NCI-H526 (cell line): Measurements from ENCODE around the gene FSIP1.
A peak's percentile ranks its signal among the peaks of the same experiment; 100 is the strongest.

Source experiments
- DNase-seq, 2 experiments: peaks; one replicate each; lab custom pipeline; 2025; lab: John Stamatoyannopoulos, UW

The FSIP1 gene

GRCh38 chr15:39792025-39792843, 9.6 kb upstream of the FSIP1 start:
- no peak for DNase-seq

DNA sequence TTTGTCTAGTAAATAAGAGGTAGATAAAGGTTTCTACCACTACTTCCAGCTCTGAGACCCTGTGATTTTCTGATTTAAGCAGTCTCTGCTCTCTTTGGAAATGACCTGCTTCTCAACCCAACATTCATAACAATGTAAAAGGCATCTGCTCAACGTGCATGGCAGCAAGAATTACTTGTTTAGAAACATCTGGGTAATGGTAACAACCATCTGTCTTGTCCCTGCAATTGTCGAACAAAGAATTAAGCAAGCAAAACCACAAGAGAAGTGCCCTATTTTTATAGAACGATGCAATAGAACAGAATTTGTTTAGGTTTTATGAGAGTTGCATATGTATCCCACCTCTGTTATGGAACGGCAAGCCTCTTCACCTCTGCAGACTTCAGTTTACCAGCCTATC, 7.1 kb upstream of the FSIP1 start:
- no peak for DNase-seq

- no peak for DNase-seq
Observed at GRCh38 chr15:39788800-39789565, 6.3 kb upstream of the FSIP1 start.

GRCh38 chr15:39788108-39788507, 5.5 kb upstream of the FSIP1 start:
- DNase-seq, result no peak

DNA sequence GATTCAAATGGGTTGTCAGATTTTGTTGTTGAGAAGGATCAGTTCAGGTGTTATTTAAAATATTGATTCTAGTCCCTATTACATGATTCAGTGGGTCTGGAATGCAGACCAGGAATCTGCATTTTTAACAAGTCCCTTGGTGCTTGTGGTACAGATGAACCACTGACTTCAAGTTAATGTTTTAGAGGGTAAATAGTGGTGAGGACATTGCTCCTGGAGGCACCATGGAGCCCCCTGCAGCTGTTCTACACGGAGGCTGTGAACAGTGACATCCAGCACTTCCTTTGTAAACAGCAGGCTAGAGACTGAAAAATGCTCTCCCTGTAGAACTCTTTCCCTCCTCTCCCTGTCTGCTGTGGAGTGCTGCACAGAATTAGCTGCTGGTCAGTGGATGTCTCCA, 4.8 kb upstream of the FSIP1 start:
- DNase-seq, result no peak

- peak; percentile 52 to 84 for DNase-seq
Observed at GRCh38 chr15:39786447-39787056, 3.9 kb upstream of the FSIP1 start.

DNA sequence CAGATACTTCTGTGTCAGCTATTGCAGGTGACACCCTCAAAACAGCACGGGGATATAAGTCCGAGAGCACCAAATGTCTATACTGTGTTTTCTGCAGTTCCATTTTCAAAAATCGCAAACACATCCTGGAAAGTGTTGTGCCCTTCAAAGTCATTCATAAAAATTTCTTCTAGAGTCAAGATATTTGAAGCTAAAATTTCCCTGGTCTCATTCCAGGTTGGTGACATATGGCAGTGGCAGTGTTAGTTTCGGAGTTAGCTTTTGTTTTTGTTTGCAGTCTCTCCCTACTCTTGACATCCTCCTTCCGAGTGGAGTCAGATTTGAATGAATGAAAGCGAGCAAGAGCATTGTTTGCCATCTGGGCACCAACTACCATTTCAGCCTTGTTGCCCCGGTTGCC, 3.2 kb upstream of the FSIP1 start:
- DNase-seq, result peak in 1 of 2 experiments; percentile 42

DNA sequence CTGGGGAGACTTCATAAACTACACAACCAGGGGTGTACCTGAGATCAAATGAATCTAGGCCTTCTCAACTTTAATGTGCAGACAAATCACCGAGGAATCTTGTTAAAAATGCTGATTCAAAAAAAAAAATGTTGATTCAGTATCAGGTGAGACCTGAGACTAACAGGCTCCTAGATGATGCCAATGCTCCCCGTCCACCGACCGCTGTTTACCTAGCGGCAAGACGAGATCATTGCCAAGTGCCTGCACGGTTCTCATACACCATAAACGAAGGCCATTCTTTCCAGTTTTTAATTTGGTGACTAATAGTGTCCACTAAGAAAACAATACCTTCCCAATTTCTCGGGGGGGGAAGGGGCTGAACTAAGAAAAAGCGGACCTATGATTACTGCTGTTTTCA, 2.5 kb upstream of the FSIP1 start:
- DNase-seq, result peak; percentile 42 to 64

GRCh38 chr15:39784638-39785037, 2.0 kb upstream of the FSIP1 start:
- no peak for DNase-seq

- no peak for DNase-seq
Observed at GRCh38 chr15:39784125-39784524, 1.5 kb upstream of the FSIP1 start.

- DNase-seq, result peak in 1 of 2 experiments; percentile 47
Observed at GRCh38 chr15:39783244-39783820, 691 bp upstream of the FSIP1 start.

DNA sequence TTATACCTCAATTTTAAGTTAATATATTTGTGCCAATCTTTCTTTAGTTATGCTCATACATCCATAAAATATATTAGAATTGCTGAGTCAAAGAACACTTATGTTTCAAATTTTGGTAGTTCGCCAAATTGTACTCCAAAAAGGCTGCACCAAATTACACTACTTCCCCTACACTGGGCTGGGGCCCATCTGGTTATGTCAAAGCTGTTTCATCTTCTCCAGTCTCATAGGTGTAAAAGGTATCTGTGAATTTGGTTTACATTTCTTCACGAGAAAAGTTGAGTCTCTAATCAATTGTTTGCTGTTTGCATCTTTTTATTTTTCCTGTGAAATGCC, 706 bp downstream of the FSIP1 start:
- no peak for DNase-seq

DNA sequence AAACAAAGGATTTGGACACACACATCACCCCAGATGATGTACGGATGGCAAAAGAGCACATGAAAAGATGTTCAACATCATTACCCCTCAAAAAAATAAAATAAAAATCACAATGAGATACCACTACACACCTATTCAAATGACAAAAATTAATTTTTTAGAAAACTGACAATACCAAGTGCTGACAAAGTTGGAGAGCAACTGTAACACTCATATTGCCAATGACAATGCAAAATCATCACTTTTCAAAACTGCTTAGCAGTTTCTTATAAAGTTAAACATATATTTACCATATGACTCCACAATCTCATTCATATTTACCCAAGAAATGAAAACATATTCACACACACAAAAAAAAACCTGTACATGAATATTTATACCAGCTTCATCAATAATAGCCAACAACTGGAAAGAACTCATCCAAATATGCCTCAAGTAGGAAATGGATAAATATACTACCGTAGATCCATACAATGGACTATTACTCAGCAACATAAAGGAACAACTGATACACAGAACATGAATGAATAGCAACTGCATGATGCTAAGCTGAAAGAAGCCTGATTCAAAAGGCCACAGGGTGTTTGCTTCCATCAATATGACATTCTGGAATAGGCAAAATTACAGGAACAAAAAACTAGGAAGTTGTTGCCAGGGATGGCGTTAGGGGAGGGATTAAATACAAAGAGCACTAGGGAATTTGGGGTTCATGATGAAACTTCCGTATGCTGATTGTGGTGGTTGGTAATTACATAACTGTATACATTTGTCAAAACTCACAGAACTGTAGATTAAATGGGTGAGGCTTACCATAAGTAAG, 1.3 kb downstream of the FSIP1 start:
- DNase-seq, result no peak

- no peak for DNase-seq
Observed at GRCh38 chr15:39778021-39778420, 4.6 kb downstream of the FSIP1 start.

GRCh38 chr15:39777496-39777895, 5.1 kb downstream of the FSIP1 start:
- no peak for DNase-seq

DNA sequence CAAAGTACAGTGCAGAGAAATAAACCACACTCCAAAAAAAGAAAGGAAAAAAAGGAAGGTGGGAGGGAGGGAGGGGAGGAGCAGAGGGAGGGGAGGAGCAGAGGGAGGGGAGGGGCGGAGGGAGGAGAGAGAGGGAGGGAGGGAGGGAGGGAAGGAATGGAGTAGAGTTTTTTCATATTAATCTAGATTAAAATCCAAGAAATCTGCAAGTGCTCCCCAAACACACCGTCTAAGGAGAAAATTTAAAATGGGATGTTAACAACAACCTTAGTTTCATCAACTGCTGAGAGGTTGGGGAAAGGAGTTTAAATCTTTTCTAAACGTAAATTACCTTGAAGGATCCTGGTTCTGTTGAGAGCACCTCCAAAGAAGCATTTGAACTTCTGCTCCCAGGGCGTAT, 6.6 kb downstream of the FSIP1 start:
- no peak for DNase-seq

- no peak for DNase-seq
Observed at GRCh38 chr15:39774688-39775267, 7.9 kb downstream of the FSIP1 start.

DNA sequence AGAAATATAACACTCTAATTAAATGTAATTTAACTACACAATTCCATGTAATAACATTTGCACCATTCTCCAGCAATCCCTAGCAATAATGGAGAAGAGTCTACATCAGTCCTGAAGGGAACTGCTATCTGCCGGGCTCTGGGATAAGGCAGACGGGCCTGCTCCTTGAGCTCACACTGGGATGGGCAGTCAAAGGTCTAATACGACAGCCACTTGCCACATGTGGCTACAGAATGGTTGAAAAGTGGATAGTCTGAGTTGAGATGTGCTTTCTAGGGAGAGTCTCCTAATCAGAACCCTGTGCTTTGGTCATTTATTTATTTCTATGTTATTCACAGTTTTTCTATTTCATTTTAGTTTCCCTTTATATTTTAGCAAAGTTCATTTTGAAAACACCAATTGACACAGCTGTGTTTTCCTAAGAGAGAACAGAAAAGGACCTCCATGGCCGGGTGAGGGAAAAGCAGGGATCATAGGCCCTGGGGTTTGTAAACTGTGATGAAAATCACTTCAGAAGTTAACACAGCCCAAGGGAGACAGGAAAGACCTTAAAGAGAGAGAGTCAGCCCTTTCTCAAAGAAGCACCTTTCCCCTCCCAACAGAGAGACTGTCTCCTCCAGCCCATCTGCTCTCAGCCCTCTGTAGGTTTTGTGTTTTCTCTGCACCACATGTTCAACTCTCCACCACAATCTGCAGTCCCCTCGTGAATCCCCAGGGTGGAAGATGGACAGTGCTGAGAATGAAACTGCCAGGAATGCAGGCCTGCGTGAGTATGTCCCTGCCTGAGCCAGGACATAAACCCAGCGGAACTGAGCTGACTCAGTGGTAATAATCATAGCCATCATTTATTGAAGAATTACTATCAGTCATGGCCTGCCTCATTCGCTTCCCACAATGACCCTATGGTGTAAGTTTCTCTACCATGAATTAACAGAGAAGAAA, 11.6 kb downstream of the FSIP1 start:
- DNase-seq, result no peak

DNA sequence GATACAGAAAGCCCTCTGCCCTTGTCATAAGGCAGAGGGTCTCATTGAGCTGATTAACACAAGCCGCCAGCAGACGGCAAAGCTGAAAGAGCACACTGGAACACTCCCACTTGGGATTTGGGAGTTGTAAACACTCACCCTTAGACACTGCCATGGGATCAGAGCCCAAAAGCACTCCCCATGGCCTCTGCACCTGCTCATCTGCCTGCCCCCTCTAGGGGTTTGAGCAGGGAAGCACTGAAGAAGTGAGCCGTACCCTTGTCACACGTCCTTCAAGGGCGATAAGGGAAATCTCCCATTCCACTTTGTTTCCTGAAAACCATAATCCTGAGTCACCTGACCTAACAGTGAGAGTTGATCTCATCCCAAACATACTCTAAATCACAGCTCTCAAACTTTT, 14.7 kb downstream of the FSIP1 start:
- DNase-seq, result no peak

GRCh38 chr15:39761006-39761405, 21.6 kb downstream of the FSIP1 start:
- DNase-seq, result no peak
